ENCODE data around the gene RAB4A.
A peak's percentile ranks its signal among the peaks of the same experiment; 100 is the strongest.

The RAB4A gene

GRCh38 chr1:229270547-229271447, at the start of gene RAB4A:
Gene RAB4A, plus strand, starts transcription at chr1:229271111. Its CDS starts 229 bp downstream, at chr1:229271340.
- peak within 1 kb of the TSS; percentile 80 for H3K4me3 ChIP-seq (ENCODE audit: low read length)
- DNase-seq (ENCODE audit: low read depth) = peak; percentile 85

DNA sequence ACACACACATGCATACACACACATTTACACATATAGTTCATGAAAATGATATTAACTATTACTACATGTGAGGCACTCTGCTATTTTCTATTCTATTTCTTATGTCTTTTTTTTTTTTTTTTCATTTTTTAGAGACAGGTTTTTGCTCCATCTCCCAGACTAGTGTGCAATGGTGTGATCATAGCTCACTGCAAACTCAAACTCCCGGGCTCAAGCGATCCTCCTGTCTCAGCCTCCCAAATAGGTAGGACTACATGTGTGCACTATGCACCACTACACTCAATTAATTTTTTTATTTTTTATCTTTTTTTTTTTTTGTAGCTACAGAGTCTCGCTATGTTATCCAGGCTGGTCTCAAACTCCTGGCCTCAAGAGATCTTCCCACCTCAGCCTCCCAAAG, 48.8 kb upstream of the RAB4A start:
- TF ChIP-seq CTCF (IDR thresholded peaks at IDR 0.05; ENCODE audit: insufficient read depth, low read depth, low read length, missing control alignments) = no peak
- DNase-seq (ENCODE audit: low read depth) = no peak

More at GRCh38 chr1:229270547-229271447, at the start of gene RAB4A:
- TF ChIP-seq CTCF (IDR thresholded peaks at IDR 0.05; ENCODE audit: insufficient read depth, low read depth, low read length, missing control alignments) = no peak

GRCh38 chr1:229223498-229223897, 47.4 kb upstream of the RAB4A start:
- TF ChIP-seq CTCF (IDR thresholded peaks at IDR 0.05; ENCODE audit: insufficient read depth, low read depth, low read length, missing control alignments) = no peak
- DNase-seq (ENCODE audit: low read depth) = no peak
- H3K4me3 ChIP-seq (ENCODE audit: low read length) = no peak overlapping the region

More for the DNA sequence above, 48.8 kb upstream of the RAB4A start:
- no peak overlapping the region for H3K4me3 ChIP-seq (ENCODE audit: low read length)

DNA sequence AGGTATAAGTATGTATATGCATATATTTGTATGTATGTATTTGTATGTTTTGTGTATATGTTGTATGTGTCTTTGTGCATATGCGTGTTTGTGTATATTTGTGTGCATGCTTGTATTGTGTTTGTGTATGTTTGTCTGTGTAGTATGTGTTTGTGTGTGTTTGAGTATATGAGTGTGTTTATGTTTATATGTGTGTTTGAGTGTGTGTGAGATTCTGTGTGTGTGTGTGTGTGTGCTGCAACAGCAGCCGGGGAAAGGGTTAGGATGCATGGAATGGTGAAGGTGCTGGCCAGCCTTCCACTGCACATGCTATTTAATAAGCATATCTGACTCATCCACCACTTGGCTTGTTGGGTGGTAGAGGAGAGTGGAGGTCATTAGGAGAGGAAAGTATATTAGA, 46.6 kb upstream of the RAB4A start:
- DNase-seq (ENCODE audit: low read depth) = peak; percentile 45
- no peak for TF ChIP-seq CTCF (IDR thresholded peaks at IDR 0.05; ENCODE audit: insufficient read depth, low read depth, low read length, missing control alignments)
- no peak overlapping the region for H3K4me3 ChIP-seq (ENCODE audit: low read length)

- DNase-seq (ENCODE audit: low read depth) = peak; percentile 65
- TF ChIP-seq CTCF (IDR thresholded peaks at IDR 0.05; ENCODE audit: insufficient read depth, low read depth, low read length, missing control alignments) = no peak
- H3K4me3 ChIP-seq (ENCODE audit: low read length) = no peak overlapping the region
These were observed 45.6 kb upstream of the RAB4A start for GRCh38 chr1:229225331-229225782.

- no peak for DNase-seq (ENCODE audit: low read depth)
- TF ChIP-seq CTCF (IDR thresholded peaks at IDR 0.05; ENCODE audit: insufficient read depth, low read depth, low read length, missing control alignments) = no peak
- no peak overlapping the region for H3K4me3 ChIP-seq (ENCODE audit: low read length)
These were observed 44.1 kb upstream of the RAB4A start for GRCh38 chr1:229226796-229227195.
